Fibroblast of lung (primary cell): ENCODE measurements around the gene FUCA2.
"Not testable (repeated sequence)": the region's sequence is repeated elsewhere in the genome, so short reads cannot be mapped to it uniquely, and the experiment has no call there.

Experiments used
- CTCF ChIP-seq, 2 donors: IDR thresholded peaks in 1 of 2; conservative IDR thresholded peaks in 1 of 2; 1 replicate in 1 of 2; 2 replicates in 1 of 2; pipeline ENCODE4 v1.5.1; 2011 to 2012; ENCODE audit warnings: low read length in 2 of 2, control low read depth in 1 of 2, inconsistent platforms in 1 of 2, low read depth in 1 of 2, mild to moderate bottlenecking in 1 of 2
- EZH2 ChIP-seq: IDR thresholded peaks from 2 replicates; pipeline ENCODE4 v1.5.1; 2012; ENCODE audit warnings: low read length, control low read depth, mild to moderate bottlenecking; ENCODE audit errors: missing control alignments

GRCh38 chr6:143447865-143448264 is 63.7 kb downstream of the FUCA2 start:
- not testable (repeated sequence) for TF ChIP-seq CTCF (conservative IDR thresholded peaks at IDR 0.05 in 1 of 2, IDR thresholded peaks at IDR 0.05 in 1 of 2; ENCODE audit: low read depth in 1 of 2, low read length in 2 of 2); EZH2
